ENCODE measurements around the gene CDC14A.

- TF ChIP-seq CTCF (conservative IDR thresholded peaks at IDR 0.05 in 1 of 2, IDR thresholded peaks at IDR 0.05 in 1 of 2; ENCODE audit: extremely low read depth in 1 of 2, insufficient read depth in 1 of 2, low read depth in 1 of 2, low read length in 2 of 2) = no peak
- TF ChIP-seq EZH2 (IDR thresholded peaks at IDR 0.05; ENCODE audit: borderline replicate concordance, low read length) = no peak
Observed at GRCh38 chr1:100304227-100304626, 48.1 kb upstream of the CDC14A start.
